ENCODE measurements around the gene ZNF385C.

ZNF385C gene

GRCh38 chr17:42077755-42078154 is 20.5 kb downstream of the ZNF385C start:
- DNase-seq (ENCODE audit: low spot score), result no peak

GRCh38 chr17:42076797-42077559 is 21.3 kb downstream of the ZNF385C start:
- DNase-seq (ENCODE audit: low spot score), result no peak

GRCh38 chr17:42075789-42076188 is 22.5 kb downstream of the ZNF385C start:
- DNase-seq (ENCODE audit: low spot score), result no peak

GRCh38 chr17:42072323-42073187 is 25.7 kb downstream of the ZNF385C start:
- no peak for DNase-seq (ENCODE audit: low spot score)

GRCh38 chr17:42071810-42072209 is 26.5 kb downstream of the ZNF385C start:
- DNase-seq (ENCODE audit: low spot score), result no peak

GRCh38 chr17:42068979-42069378 is 29.3 kb downstream of the ZNF385C start:
- DNase-seq (ENCODE audit: low spot score), result no peak

- peak; percentile 67 for DNase-seq (ENCODE audit: low spot score)
These were observed 30.7 kb downstream of the ZNF385C start for GRCh38 chr17:42067371-42068091.

GRCh38 chr17:42065201-42065600 is 33.1 kb downstream of the ZNF385C start:
- no peak for DNase-seq (ENCODE audit: low spot score)

GRCh38 chr17:42062681-42063080 is 35.6 kb downstream of the ZNF385C start:
- DNase-seq (ENCODE audit: low spot score), result no peak

GRCh38 chr17:42061646-42062487 is 36.4 kb downstream of the ZNF385C start:
- DNase-seq (ENCODE audit: low spot score), result no peak

- DNase-seq (ENCODE audit: low spot score), result no peak
These were observed 38.0 kb downstream of the ZNF385C start for GRCh38 chr17:42060231-42060630.

- no peak for DNase-seq (ENCODE audit: low spot score)
These were observed 38.5 kb downstream of the ZNF385C start for GRCh38 chr17:42059815-42060214.

- no peak for DNase-seq (ENCODE audit: low spot score)
These were observed 40.2 kb downstream of the ZNF385C start for GRCh38 chr17:42058063-42058462.

- no peak for DNase-seq (ENCODE audit: low spot score)
These were observed 41.6 kb downstream of the ZNF385C start for GRCh38 chr17:42056635-42057034.

GRCh38 chr17:42055496-42055895 is 42.8 kb downstream of the ZNF385C start:
- DNase-seq (ENCODE audit: low spot score), result no peak

- no peak for DNase-seq (ENCODE audit: low spot score)
These were observed 43.2 kb downstream of the ZNF385C start for GRCh38 chr17:42055027-42055426.

- no peak for DNase-seq (ENCODE audit: low spot score)
These were observed 44.4 kb downstream of the ZNF385C start for GRCh38 chr17:42053731-42054500.

- DNase-seq (ENCODE audit: low spot score), result no peak
These were observed 45.9 kb downstream of the ZNF385C start for GRCh38 chr17:42052346-42052877.

GRCh38 chr17:42051645-42052044 is 46.6 kb downstream of the ZNF385C start:
- DNase-seq (ENCODE audit: low spot score), result no peak

- no peak for DNase-seq (ENCODE audit: low spot score)
These were observed 47.3 kb downstream of the ZNF385C start for GRCh38 chr17:42051013-42051400.
